NCI-H2029 (cell line): ENCODE results near the gene AVPR2.

Experiments used
- DNase-seq: peaks from one replicate; lab custom pipeline; 2025; lab: John Stamatoyannopoulos, UW

The AVPR2 gene

GRCh38 chrX:153903991-153904957 lies at the start of gene AVPR2:
TSS of gene AVPR2 (plus strand) at chrX:153904673. CDS start at chrX:153905146, 473 bp downstream.
- no peak for DNase-seq

GRCh38 chrX:153854702-153855101 lies 49.8 kb upstream of the AVPR2 start:
- DNase-seq, result no peak

- DNase-seq, result no peak
Measured at GRCh38 chrX:153857348-153857903, 47.0 kb upstream of the AVPR2 start.

- no peak for DNase-seq
Measured at GRCh38 chrX:153861151-153861550, 43.3 kb upstream of the AVPR2 start.

- DNase-seq, result no peak
Measured at GRCh38 chrX:153861733-153862310, 42.7 kb upstream of the AVPR2 start.

- DNase-seq, result no peak
Measured at GRCh38 chrX:153862369-153863250, 41.9 kb upstream of the AVPR2 start.

GRCh38 chrX:153863251-153863991 lies 41.1 kb upstream of the AVPR2 start:
- DNase-seq, result no peak

GRCh38 chrX:153864101-153864500 lies 40.4 kb upstream of the AVPR2 start:
- DNase-seq, result no peak

- no peak for DNase-seq
Measured at GRCh38 chrX:153864561-153865320, 39.7 kb upstream of the AVPR2 start.

GRCh38 chrX:153865321-153865580 lies 39.2 kb upstream of the AVPR2 start:
- DNase-seq, result no peak

- DNase-seq, result no peak
Measured at GRCh38 chrX:153865685-153866084, 38.8 kb upstream of the AVPR2 start.

GRCh38 chrX:153866302-153867019 lies 38.0 kb upstream of the AVPR2 start:
- DNase-seq, result no peak

GRCh38 chrX:153867139-153867538 lies 37.3 kb upstream of the AVPR2 start:
- peak; percentile 28 for DNase-seq

- no peak for DNase-seq
Measured at GRCh38 chrX:153867671-153868070, 36.8 kb upstream of the AVPR2 start.

GRCh38 chrX:153868576-153869472 lies 35.6 kb upstream of the AVPR2 start:
- DNase-seq, result no peak

GRCh38 chrX:153869473-153870287 lies 34.8 kb upstream of the AVPR2 start:
- no peak for DNase-seq

- no peak for DNase-seq
Measured at GRCh38 chrX:153870288-153870690, 34.2 kb upstream of the AVPR2 start.

GRCh38 chrX:153870791-153871360 lies 33.6 kb upstream of the AVPR2 start:
- DNase-seq, result no peak
